ENCODE results near the gene DUSP8. TPM values are rescaled to one million over a fixed set of nuclear protein-coding genes. Genes with fewer than 3 reads are reported as not detected.

The DUSP8 gene
- total and polyA plus RNA-seq, 9 of the 15 experiments (the other 6 are each of a cell fraction or from before 2014, with no cell fraction given): 0.14 to 2.0 (median 0.86) TPM; not detected in 2

GRCh38 chr11:1571760-1572196 is 293 bp downstream of the DUSP8 start:
- WGBS (ENCODE audit: insufficient coverage, low coverage, missing lambda C conversion rate): under 1% methylated on average over 16 of the region's 91 CpGs
- FAIRE-seq: no peak
- Histone ChIP-seq H4K20me1 (replicated peaks; ENCODE audit: control insufficient read depth, insufficient read depth, low read length) (peaks cover 36% of the 10 kb centered on the region), H3K9me1 (ENCODE audit: control insufficient read depth, insufficient read depth, low read length) (peaks cover 3% of the 10 kb centered on the region), H3K36me3 (ENCODE audit: control insufficient read depth, insufficient read depth, low read length) (no peaks in the 10 kb centered on the region), H3K9me3 (replicated peaks; ENCODE audit: control insufficient read depth, insufficient read depth, low read depth, low read length) (no peaks in the 10 kb centered on the region), H3K4me3 (peak overlapping the region; percentile 28), H2AFZ (ENCODE audit: low read depth, low read length) (no peak overlapping the region), H3K4me1 (replicated peaks in 1 of 2; ENCODE audit: control insufficient read depth in 2 of 2, insufficient read depth in 2 of 2, low read length in 2 of 2) (peaks cover 0 to 46% of the 10 kb centered on the region in 2 experiments; a peak in 3 of 5 replicates), H3K79me2 (ENCODE audit: control insufficient read depth, insufficient read depth, low read length) (no peaks in the 10 kb centered on the region), H3K4me2 (ENCODE audit: insufficient read depth, low read length) (no peak overlapping the region), H3K9ac (ENCODE audit: insufficient read depth in 1 of 2, low read depth in 2 of 2, low read length in 2 of 2) (peak overlapping the region; percentile 34 to 74; a peak in 3 of 4 replicates), H3K27ac (ENCODE audit: extremely low read depth, low read depth, low read length) (no peak overlapping the region), H3K27me3 (ENCODE audit: control insufficient read depth in 2 of 2, insufficient read depth in 2 of 2, low read length in 2 of 2) (peaks cover 0 to 18% of the 10 kb centered on the region in 2 experiments; a peak in 3 of 5 replicates)
- POLR2A ChIA-PET: interaction anchor here (0.7 to 1.0 kb wide), 2 partner anchors 21 to 291 kb away, joined by 3 read pairs; no protein-coding TSS in a partner anchor
- CTCF ChIA-PET (ENCODE audit: low intra/inter-chr PET ratio): interaction anchor here (0.7 kb wide), 1 partner anchor 370 kb away, joined by 4 read pairs; no protein-coding TSS in a partner anchor
- in situ Hi-C loops (cut with MboI) (no loop called here), intact Hi-C loops (cut with micrococcal nuclease) (loop anchor here (5.0 to 10.0 kb wide), 3 partner anchors 117 to 457 kb away; no protein-coding TSS in a partner anchor)
- no TSS peak for BruUV-seq (replicated peaks)
- no peak for ATAC-seq
- DNase-seq (ENCODE audit: extremely low read depth in 1 of 4, low spot score in 3 of 4): no peak
- TF ChIP-seq SNIP1 (IDR thresholded peaks at IDR 0.05; ENCODE audit: low read depth) (no peak), ZNF740 (CRISPR knock-in tag; IDR thresholded peaks at IDR 0.05) (no peak), ZNF740 (tag; IDR thresholded peaks at IDR 0.05) (0 out of 4 replicates have a peak, but pooled peaks of 1 of the 2 experiments have one; percentile 2), BRD9 (IDR thresholded peaks at IDR 0.05; ENCODE audit: low read depth, partially characterized antibody) (no peak), ZNF644 (tag; IDR thresholded peaks at IDR 0.05; ENCODE audit: low read depth) (0 out of 2 replicates have a peak, but pooled peaks have one; percentile 48), NEUROD1 (IDR thresholded peaks at IDR 0.05; ENCODE audit: borderline replicate concordance, low read depth, low read length, partially characterized antibody) (no peak), RBM15 (IDR thresholded peaks at IDR 0.05; ENCODE audit: insufficient read depth, low read length) (no peak), HMG20B (CRISPR knock-in tag; IDR thresholded peaks at IDR 0.05) (no peak), SMARCB1 (IDR thresholded peaks at IDR 0.05; ENCODE audit: insufficient read length, low read depth) (no peak), THRA (IDR thresholded peaks at IDR 0.05) (no peak), RB1 (IDR thresholded peaks at IDR 0.05; ENCODE audit: low read depth) (no peak), RBM17 (IDR thresholded peaks at IDR 0.05; ENCODE audit: borderline replicate concordance, low read depth, low read length) (no peak), NFYB (IDR thresholded peaks at IDR 0.05; ENCODE audit: extremely low read depth, insufficient read length) (no peak), IRF1 (CRISPR knock-in tag; IDR thresholded peaks at IDR 0.05; ENCODE audit: borderline replicate concordance) (no peak), ZFPM2 (CRISPR knock-in tag; IDR thresholded peaks at IDR 0.05) (no peak)
